Keratinocyte (primary cell): ENCODE data around the gene C12orf75. TPM values are rescaled to one million over a fixed set of nuclear protein-coding genes. Genes with fewer than 3 reads are reported as not detected.

Experiments
- DNase-seq: peaks from one replicate; pipeline ENCODE4 v3.0.0-alpha.2; 2011; ENCODE audit warnings: low read depth, missing footprints, low spot score
- FAIRE-seq: peaks from 2 replicates; lab custom pipeline; 2011; peaks lifted over from hg19 to GRCh38; lab: Jason Lieb, UNC
- H2AFZ ChIP-seq: 2 replicates; pipeline ENCODE4 v1.6.0; 2012; ENCODE audit warnings: low read length, control low read depth, inconsistent platforms; ENCODE audit not compliant: control insufficient read depth
- H3K27ac ChIP-seq: 2 replicates; pipeline ENCODE4 v1.5.1; 2011; ENCODE audit warnings: low read length; ENCODE audit not compliant: control insufficient read depth, insufficient read depth
- H3K27me3 ChIP-seq: 3 replicates; pipeline ENCODE4 v1.6.0; 2011; ENCODE audit warnings: low read length; ENCODE audit not compliant: control insufficient read depth, insufficient read depth; ENCODE audit errors: extremely low read depth
- H3K36me3 ChIP-seq, 2 experiments: 2 replicates in 1 of 2; 3 replicates in 1 of 2; pipeline ENCODE4 v1.5.1; 2011; ENCODE audit warnings: low read length in 2 of 2, mild to moderate bottlenecking in 1 of 2; ENCODE audit not compliant: control insufficient read depth in 2 of 2, insufficient read depth in 2 of 2; ENCODE audit errors: extremely low read depth in 1 of 2
- H3K4me1 ChIP-seq: 3 replicates; pipeline ENCODE4 v1.5.1; 2011; ENCODE audit warnings: low read length; ENCODE audit not compliant: control insufficient read depth, insufficient read depth; ENCODE audit errors: extremely low read depth
- H3K4me2 ChIP-seq: 3 replicates; pipeline ENCODE4 v1.6.0; 2011; ENCODE audit warnings: low read depth, low read length; ENCODE audit not compliant: control insufficient read depth, insufficient read depth; ENCODE audit errors: extremely low read depth
- H3K4me3 ChIP-seq, 3 experiments: fragments of 200-600 bp in 1 of 3; sonication (generic) in 1 of 3; 2 replicates in 2 of 3; 3 replicates in 1 of 3; pipeline ENCODE4 v1.5.1; 2011 to 2016; ENCODE audit warnings: low read length in 3 of 3, mild to moderate bottlenecking in 3 of 3, control low read depth in 2 of 3, inconsistent platforms in 1 of 3, low read depth in 1 of 3, mixed read lengths in 1 of 3, mixed run types in 1 of 3, moderate library complexity in 1 of 3; ENCODE audit not compliant: control insufficient read depth in 2 of 3, insufficient read depth in 2 of 3; ENCODE audit errors: extremely low read depth in 1 of 3
- H3K79me2 ChIP-seq: 2 replicates; pipeline ENCODE4 v1.6.0; 2012; ENCODE audit warnings: low read length; ENCODE audit not compliant: control insufficient read depth, insufficient read depth
- H3K9ac ChIP-seq: 3 replicates; pipeline ENCODE4 v1.6.0; 2011; ENCODE audit warnings: low read length; ENCODE audit not compliant: control insufficient read depth, insufficient read depth; ENCODE audit errors: extremely low read depth
- H3K9me1 ChIP-seq: 3 replicates; pipeline ENCODE4 v1.6.0; 2011; ENCODE audit warnings: low read length; ENCODE audit not compliant: control insufficient read depth, insufficient read depth; ENCODE audit errors: extremely low read depth
- H3K9me3 ChIP-seq: 2 replicates; pipeline ENCODE4 v1.5.1; 2012; ENCODE audit warnings: low read depth, low read length; ENCODE audit not compliant: control insufficient read depth
- H4K20me1 ChIP-seq: 3 replicates; pipeline ENCODE4 v1.6.0; 2011; ENCODE audit warnings: low read length; ENCODE audit not compliant: control insufficient read depth, insufficient read depth; ENCODE audit errors: extremely low read depth
- CTCF ChIP-seq, 3 experiments: IDR thresholded peaks in 1 of 3; conservative IDR thresholded peaks in 1 of 3; optimal IDR thresholded peaks in 1 of 3; 2 replicates in 2 of 3; 3 replicates in 1 of 3; pipeline versions ENCODE3 to v1.5.1; 2011; ENCODE audit warnings: low read length in 3 of 3, mild to moderate bottlenecking in 3 of 3, moderate library complexity in 2 of 3, control low read depth in 1 of 3, inconsistent platforms in 1 of 3; ENCODE audit not compliant: insufficient read depth in 2 of 3; ENCODE audit errors: extremely low read depth in 1 of 3
- EZH2 ChIP-seq: IDR thresholded peaks from one replicate; pipeline ENCODE4 v1.6.1; 2012; ENCODE audit warnings: inconsistent platforms, mild to moderate bottlenecking, low read length, moderate library complexity
- dilution Hi-C: fragments of 300-500 bp; cut with MboI; formaldehyde crosslinking; loops from one replicate; pipeline ENCODE4 v1.7.0; 2020; ENCODE audit warnings: low sequenced_read_pairs; ENCODE audit not compliant: extremely low pct_ligation_motif_present
- polyA plus RNA-seq, 5 experiments: library from polyadenylated mRNA; depleted of rRNA in 3 of 5; stranded (reverse) in 3 of 5; stranded (forward) in 1 of 5; unstranded in 1 of 5; fragments of >200 nt; gene quantifications; 1 replicate in 1 of 5; 2 replicates in 3 of 5; 3 replicates in 1 of 5; pipeline versions ENCODE4 v1.2.1 to v1.2.3, GENCODE V29; 2011 to 2012; ENCODE audit warnings: missing spikeins in 2 of 5, low read depth in 1 of 5, low replicate concordance in 1 of 5

Gene C12orf75
- polyA plus RNA-seq, 1 donor (not counting 4 experiments of a cell fraction or from before 2014, with no cell fraction given) = 160 TPM

- H3K9ac ChIP-seq = no peak overlapping the region
- TF ChIP-seq EZH2 (no peak), CTCF (optimal IDR thresholded peaks at IDR 0.05 in 1 of 3, IDR thresholded peaks at IDR 0.05 in 1 of 3, conservative IDR thresholded peaks at IDR 0.05 in 1 of 3; ENCODE audit: extremely low read depth in 1 of 3, insufficient read depth in 2 of 3, low read length in 3 of 3) (no peak)
- no peaks in the 10 kb centered on the region for H4K20me1 ChIP-seq
- dilution Hi-C loops = no loop called here
- H3K9me1 ChIP-seq = no peaks in the 10 kb centered on the region
- no peak overlapping the region for H3K4me3 ChIP-seq
- DNase-seq (no peak), FAIRE-seq (no peak)
- H3K36me3 ChIP-seq = no peaks in the 10 kb centered on the region
- no peaks in the 10 kb centered on the region for H3K79me2 ChIP-seq
- peaks cover 10% of the 10 kb centered on the region for H3K4me1 ChIP-seq
- H3K9me3 ChIP-seq = no peaks in the 10 kb centered on the region
- no peak overlapping the region for H2AFZ ChIP-seq
- no peaks in the 10 kb centered on the region for H3K27me3 ChIP-seq
- no peak overlapping the region for H3K27ac ChIP-seq
- no peak overlapping the region for H3K4me2 ChIP-seq
Observed at GRCh38 chr12:105281694-105282049, 48.8 kb upstream of the C12orf75 start.

GRCh38 chr12:105285378-105285777 is 45.1 kb upstream of the C12orf75 start:
- Histone ChIP-seq H3K79me2 (no peaks in the 10 kb centered on the region), H3K9ac (no peak overlapping the region), H3K27me3 (no peaks in the 10 kb centered on the region), H4K20me1 (no peaks in the 10 kb centered on the region), H2AFZ (no peak overlapping the region), H3K9me1 (no peaks in the 10 kb centered on the region), H3K4me3 (no peak overlapping the region), H3K27ac (no peak overlapping the region), H3K4me2 (no peak overlapping the region), H3K36me3 (no peaks in the 10 kb centered on the region), H3K9me3 (no peaks in the 10 kb centered on the region), H3K4me1 (peaks cover 10% of the 10 kb centered on the region)
- FAIRE-seq (no peak), DNase-seq (no peak)
- TF ChIP-seq CTCF (optimal IDR thresholded peaks at IDR 0.05 in 1 of 3, IDR thresholded peaks at IDR 0.05 in 1 of 3, conservative IDR thresholded peaks at IDR 0.05 in 1 of 3; ENCODE audit: extremely low read depth in 1 of 3, insufficient read depth in 2 of 3, low read length in 3 of 3) (no peak), EZH2 (no peak)
- dilution Hi-C loops = no loop called here
